HUES6 (cell line): Measurements from ENCODE around the gene CLASP1.
"Not testable (repeated sequence)": the region's sequence is repeated elsewhere in the genome, so short reads cannot be mapped to it uniquely, and the experiment has no call there.

ENCODE experiments used
- H3K27ac ChIP-seq: 2 replicates; pipeline ENCODE4 v1.7.0; 2013; ENCODE audit warnings: low read depth, mild to moderate bottlenecking, low read length, inconsistent platforms
- H3K27me3 ChIP-seq: 2 replicates; pipeline ENCODE4 v1.6.1; 2013; ENCODE audit warnings: low read length; ENCODE audit not compliant: control insufficient read depth, insufficient read depth
- H3K36me3 ChIP-seq: 2 replicates; pipeline ENCODE4 v1.6.1; 2013; ENCODE audit warnings: low read length; ENCODE audit not compliant: control insufficient read depth, insufficient read depth
- H3K4me1 ChIP-seq: 2 replicates; pipeline ENCODE4 v1.6.1; 2013; ENCODE audit warnings: low read length; ENCODE audit not compliant: control insufficient read depth, insufficient read depth
- H3K4me3 ChIP-seq: 2 replicates; pipeline ENCODE4 v1.5.1; 2013; ENCODE audit warnings: low read depth, low read length
- H3K9ac ChIP-seq: one replicate; pipeline ENCODE4 v1.6.1; 2013; ENCODE audit warnings: mild to moderate bottlenecking, low read length
- H3K9me3 ChIP-seq: 2 replicates; pipeline ENCODE4 v1.6.1; 2013; ENCODE audit warnings: low read depth, low read length; ENCODE audit not compliant: control insufficient read depth, insufficient read depth

The CLASP1 gene

GRCh38 chr2:121386707-121387106, 262.6 kb downstream of the CLASP1 start:
- Histone ChIP-seq H3K4me1 (no peaks in the 10 kb centered on the region), H3K27me3 (no peaks in the 10 kb centered on the region), H3K9ac (no peak overlapping the region), H3K36me3 (peaks cover 45% of the 10 kb centered on the region), H3K27ac (no peak overlapping the region), H3K9me3 (no peaks in the 10 kb centered on the region), H3K4me3 (no peak overlapping the region)

- Histone ChIP-seq H3K36me3 (peaks cover 50% of the 10 kb centered on the region), H3K4me1 (no peaks in the 10 kb centered on the region), H3K4me3 (no peak overlapping the region), H3K27me3 (no peaks in the 10 kb centered on the region), H3K9ac (no peak overlapping the region), H3K27ac (no peak overlapping the region), H3K9me3 (no peaks in the 10 kb centered on the region)
These were observed 263.2 kb downstream of the CLASP1 start for GRCh38 chr2:121386102-121386501.

GRCh38 chr2:121382744-121383143, 266.5 kb downstream of the CLASP1 start:
- no peak overlapping the region for H3K27ac ChIP-seq
- H3K27me3 ChIP-seq, result no peaks in the 10 kb centered on the region
- H3K4me1 ChIP-seq, result no peaks in the 10 kb centered on the region
- H3K9ac ChIP-seq, result no peak overlapping the region
- H3K4me3 ChIP-seq, result no peak overlapping the region
- peaks cover 68% of the 10 kb centered on the region for H3K36me3 ChIP-seq
- no peaks in the 10 kb centered on the region for H3K9me3 ChIP-seq

GRCh38 chr2:121377646-121378045, 271.6 kb downstream of the CLASP1 start:
- Histone ChIP-seq H3K9me3 (peaks cover 2% of the 10 kb centered on the region; the same call in 1 of the 2 replicates), H3K36me3 (peaks cover 75% of the 10 kb centered on the region), H3K4me1 (no peaks in the 10 kb centered on the region), H3K9ac (no peak overlapping the region), H3K27me3 (no peaks in the 10 kb centered on the region), H3K4me3 (no peak overlapping the region), H3K27ac (no peak overlapping the region)

- H3K4me1 ChIP-seq, result no peaks in the 10 kb centered on the region
- H3K9ac ChIP-seq, result no peak overlapping the region
- H3K4me3 ChIP-seq, result no peak overlapping the region
- H3K36me3 ChIP-seq, result peaks cover 73% of the 10 kb centered on the region
- peaks cover 2% of the 10 kb centered on the region; the same call in 1 of the 2 replicates for H3K9me3 ChIP-seq
- no peak overlapping the region for H3K27ac ChIP-seq
- no peaks in the 10 kb centered on the region for H3K27me3 ChIP-seq
These were observed 272.6 kb downstream of the CLASP1 start for GRCh38 chr2:121376535-121377250.

GRCh38 chr2:121375621-121376159, 273.6 kb downstream of the CLASP1 start:
- no peaks in the 10 kb centered on the region for H3K27me3 ChIP-seq
- no peak overlapping the region for H3K4me3 ChIP-seq
- no peak overlapping the region for H3K9ac ChIP-seq
- no peak overlapping the region for H3K27ac ChIP-seq
- H3K9me3 ChIP-seq, result peaks cover 2% of the 10 kb centered on the region; the same call in 1 of the 2 replicates
- no peaks in the 10 kb centered on the region for H3K4me1 ChIP-seq
- peaks cover 67% of the 10 kb centered on the region for H3K36me3 ChIP-seq

GRCh38 chr2:121374412-121375075, 274.7 kb downstream of the CLASP1 start:
- not testable (repeated sequence) for H3K9me3 ChIP-seq, H3K4me3 ChIP-seq, H3K27ac ChIP-seq, H3K9ac ChIP-seq, H3K4me1 ChIP-seq, H3K27me3 ChIP-seq
- peaks cover 63% of the 10 kb centered on the region for H3K36me3 ChIP-seq

GRCh38 chr2:121372721-121373353, 276.4 kb downstream of the CLASP1 start:
- no peak overlapping the region for H3K9ac ChIP-seq
- H3K4me3 ChIP-seq, result no peak overlapping the region
- peaks cover 2% of the 10 kb centered on the region; the same call in 1 of the 2 replicates for H3K9me3 ChIP-seq
- H3K27ac ChIP-seq, result no peak overlapping the region
- H3K36me3 ChIP-seq, result peaks cover 70% of the 10 kb centered on the region
- H3K4me1 ChIP-seq, result no peaks in the 10 kb centered on the region
- no peaks in the 10 kb centered on the region for H3K27me3 ChIP-seq

- H3K9me3 ChIP-seq, result peaks cover 2% of the 10 kb centered on the region; the same call in 1 of the 2 replicates
- no peak overlapping the region for H3K9ac ChIP-seq
- no peaks in the 10 kb centered on the region for H3K27me3 ChIP-seq
- no peak overlapping the region for H3K4me3 ChIP-seq
- peaks cover 70% of the 10 kb centered on the region for H3K36me3 ChIP-seq
- no peak overlapping the region for H3K27ac ChIP-seq
- no peaks in the 10 kb centered on the region for H3K4me1 ChIP-seq
These were observed 277.2 kb downstream of the CLASP1 start for GRCh38 chr2:121372082-121372481.

GRCh38 chr2:121368836-121369235, 280.4 kb downstream of the CLASP1 start:
- Histone ChIP-seq H3K27ac (no peak overlapping the region), H3K36me3 (peaks cover 66% of the 10 kb centered on the region), H3K4me3 (no peak overlapping the region), H3K9me3 (no peaks in the 10 kb centered on the region), H3K4me1 (no peaks in the 10 kb centered on the region), H3K9ac (no peak overlapping the region), H3K27me3 (no peaks in the 10 kb centered on the region)

GRCh38 chr2:121368155-121368554, 281.1 kb downstream of the CLASP1 start:
- Histone ChIP-seq H3K27ac (no peak overlapping the region), H3K4me3 (no peak overlapping the region), H3K9me3 (no peaks in the 10 kb centered on the region), H3K9ac (no peak overlapping the region), H3K4me1 (no peaks in the 10 kb centered on the region), H3K27me3 (no peaks in the 10 kb centered on the region), H3K36me3 (peaks cover 72% of the 10 kb centered on the region)
